Liver (tissue), 9 donors: ENCODE results near the gene RFT1. TPM values are rescaled to one million over a fixed set of nuclear protein-coding genes. Genes with fewer than 3 reads are reported as not detected.

Source experiments
- DNase-seq: peaks from one replicate; pipeline ENCODE4 v3.0.0-alpha.2; 2017; ENCODE audit warnings: low spot score
- H3K27ac ChIP-seq, 2 donors: one replicate each; pipeline ENCODE4 v1.7.0; 2013; ENCODE audit warnings: inconsistent platforms in 2 of 2, low read length in 2 of 2, control low read depth in 1 of 2, low read depth in 1 of 2, mild to moderate bottlenecking in 1 of 2
- H3K27me3 ChIP-seq, 4 donors: one replicate each; pipeline versions ENCODE4 v1.6.1 to v1.7.0; 2013; ENCODE audit warnings: low read length in 3 of 4, inconsistent platforms in 1 of 4, mild to moderate bottlenecking in 1 of 4, moderate library complexity in 1 of 4; ENCODE audit not compliant: control insufficient read depth in 4 of 4, insufficient read depth in 4 of 4
- H3K36me3 ChIP-seq, 4 donors: one replicate each; pipeline versions ENCODE4 v1.6.1 to v1.7.0; 2013; ENCODE audit warnings: low read length in 3 of 4, mild to moderate bottlenecking in 3 of 4, low read depth in 1 of 4, moderate library complexity in 1 of 4; ENCODE audit not compliant: control insufficient read depth in 4 of 4, insufficient read depth in 3 of 4
- H3K4me1 ChIP-seq, 4 donors: one replicate each; pipeline versions ENCODE4 v1.6.1 to v1.7.0; 2013; ENCODE audit warnings: low read length in 3 of 4, mild to moderate bottlenecking in 3 of 4, moderate library complexity in 1 of 4; ENCODE audit not compliant: control insufficient read depth in 4 of 4, insufficient read depth in 4 of 4
- H3K4me3 ChIP-seq, 3 donors: one replicate each; pipeline versions ENCODE4 v1.6.1 to v1.7.0; 2013; ENCODE audit warnings: low read length in 3 of 3, control low read depth in 1 of 3, low read depth in 1 of 3, mild to moderate bottlenecking in 1 of 3
- H3K9ac ChIP-seq, 2 donors: one replicate each; pipeline ENCODE4 v1.7.0; 2013; ENCODE audit warnings: low read length in 2 of 2, mild to moderate bottlenecking in 2 of 2, moderate library complexity in 2 of 2, control low read depth in 1 of 2, low read depth in 1 of 2
- H3K9me3 ChIP-seq, 4 donors: one replicate each; pipeline versions ENCODE4 v1.6.1 to v1.7.0; 2013; ENCODE audit warnings: low read length in 3 of 4; ENCODE audit not compliant: control insufficient read depth in 4 of 4
- ATF3 ChIP-seq: IDR thresholded peaks from 2 replicates; pipeline ENCODE4 v1.6.1; 2016; ENCODE audit warnings: antibody characterized with exemption
- EGR1 ChIP-seq, 2 donors: IDR thresholded peaks; 2 replicates each; pipeline ENCODE4 v1.6.1; 2016 to 2018; ENCODE audit warnings: antibody characterized with exemption in 2 of 2, low read depth in 2 of 2
- FOXA1 ChIP-seq: IDR thresholded peaks from 2 replicates; pipeline ENCODE4 v1.6.1; 2016; ENCODE audit warnings: antibody characterized with exemption
- FOXA2 ChIP-seq: IDR thresholded peaks from 2 replicates; pipeline ENCODE4 v1.6.1; 2016; ENCODE audit warnings: antibody characterized with exemption
- GABPA ChIP-seq, 2 donors: IDR thresholded peaks in 1 of 2; conservative IDR thresholded peaks in 1 of 2; 2 replicates each; pipeline ENCODE4 v1.6.1; 2016; ENCODE audit warnings: antibody characterized with exemption in 2 of 2, mild to moderate bottlenecking in 1 of 2, moderate library complexity in 1 of 2
- HNF4A ChIP-seq, 2 donors: conservative IDR thresholded peaks; 2 replicates each; pipeline ENCODE4 v1.6.1; 2016; ENCODE audit warnings: antibody characterized with exemption in 2 of 2, mild to moderate bottlenecking in 2 of 2
- HNF4G ChIP-seq: IDR thresholded peaks from 2 replicates; pipeline ENCODE4 v1.6.1; 2016; ENCODE audit warnings: antibody characterized with exemption
- JUND ChIP-seq, 2 donors: IDR thresholded peaks; 2 replicates each; pipeline ENCODE4 v1.6.1; 2016; ENCODE audit warnings: antibody characterized with exemption in 2 of 2
- MAX ChIP-seq: IDR thresholded peaks from 2 replicates; pipeline ENCODE4 v1.6.1; 2016; ENCODE audit warnings: antibody characterized with exemption
- NR2F2 ChIP-seq: IDR thresholded peaks from 2 replicates; pipeline ENCODE4 v1.6.1; 2016; ENCODE audit warnings: antibody characterized with exemption
- RAD21 ChIP-seq, 2 donors: IDR thresholded peaks; 2 replicates each; pipeline ENCODE4 v1.6.1; 2016; ENCODE audit warnings: antibody characterized with exemption in 2 of 2, mild to moderate bottlenecking in 2 of 2
- RXRA ChIP-seq, 2 donors: IDR thresholded peaks; 2 replicates each; pipeline ENCODE4 v1.6.1; 2017 to 2018; ENCODE audit warnings: antibody characterized with exemption in 2 of 2, mild to moderate bottlenecking in 1 of 2
- SP1 ChIP-seq: IDR thresholded peaks from 2 replicates; pipeline ENCODE4 v1.6.1; 2018; ENCODE audit warnings: antibody characterized with exemption, mild to moderate bottlenecking
- TAF1 ChIP-seq: conservative IDR thresholded peaks from 2 replicates; pipeline ENCODE4 v1.6.1; 2016; ENCODE audit warnings: antibody characterized with exemption, mild to moderate bottlenecking
- YY1 ChIP-seq: IDR thresholded peaks from 2 replicates; pipeline ENCODE4 v1.6.1; 2016; ENCODE audit warnings: antibody characterized with exemption, mild to moderate bottlenecking
- ZBTB33 ChIP-seq: IDR thresholded peaks from 2 replicates; pipeline ENCODE4 v1.6.1; 2016; ENCODE audit warnings: antibody characterized with exemption
- WGBS: extraction: QIAGEN DNeasy Blood & Tissue Kit; methylation state at CpG from one replicate; pipeline ENCODE4 v1.1.7; 2013; 5-methylcytosine and 5-hydroxymethylcytosine counted together
- polyA plus RNA-seq, 2 donors: library from polyadenylated mRNA; stranded (reverse) in 1 of 2; unstranded in 1 of 2; fragments of 200-250 nt in 1 of 2; fragments of >200 nt in 1 of 2; fragmentation: Nextera tagmentation in 1 of 2; extraction: Ambion mirVana in 1 of 2; gene quantifications; one replicate each; pipeline versions ENCODE4 v1.2.1 to v1.2.3, GENCODE V29; 2013 to 2015
- total RNA-seq, 2 donors: library from RNA; depleted of rRNA; stranded (reverse); fragments of >200 nt; gene quantifications; one replicate each; pipeline ENCODE4 v1.2.3, GENCODE V29; 2014
- TF ChIP-seq, protein P1 (sequence below): fragments of 150-350 bp; IDR thresholded peaks from 2 replicates; pipeline ENCODE4 v1.5.1; 2017; ENCODE audit warnings: improper control_type of control experiment, low read depth, low read length; ENCODE audit not compliant: missing input control
- TF ChIP-seq, protein P2 (sequence below): IDR thresholded peaks from 2 replicates; pipeline ENCODE4 v1.6.1; 2016; ENCODE audit warnings: antibody characterized with exemption, mild to moderate bottlenecking
- donor health status: healthy.
- donor health status: healthy.
- donor health status: healthy.
- donor health status: healthy.
- donor health status: healthy.

The RFT1 gene
- total and polyA plus RNA-seq, 4 donors: 8.0 to 12.6 (median 11.8) TPM

DNA sequence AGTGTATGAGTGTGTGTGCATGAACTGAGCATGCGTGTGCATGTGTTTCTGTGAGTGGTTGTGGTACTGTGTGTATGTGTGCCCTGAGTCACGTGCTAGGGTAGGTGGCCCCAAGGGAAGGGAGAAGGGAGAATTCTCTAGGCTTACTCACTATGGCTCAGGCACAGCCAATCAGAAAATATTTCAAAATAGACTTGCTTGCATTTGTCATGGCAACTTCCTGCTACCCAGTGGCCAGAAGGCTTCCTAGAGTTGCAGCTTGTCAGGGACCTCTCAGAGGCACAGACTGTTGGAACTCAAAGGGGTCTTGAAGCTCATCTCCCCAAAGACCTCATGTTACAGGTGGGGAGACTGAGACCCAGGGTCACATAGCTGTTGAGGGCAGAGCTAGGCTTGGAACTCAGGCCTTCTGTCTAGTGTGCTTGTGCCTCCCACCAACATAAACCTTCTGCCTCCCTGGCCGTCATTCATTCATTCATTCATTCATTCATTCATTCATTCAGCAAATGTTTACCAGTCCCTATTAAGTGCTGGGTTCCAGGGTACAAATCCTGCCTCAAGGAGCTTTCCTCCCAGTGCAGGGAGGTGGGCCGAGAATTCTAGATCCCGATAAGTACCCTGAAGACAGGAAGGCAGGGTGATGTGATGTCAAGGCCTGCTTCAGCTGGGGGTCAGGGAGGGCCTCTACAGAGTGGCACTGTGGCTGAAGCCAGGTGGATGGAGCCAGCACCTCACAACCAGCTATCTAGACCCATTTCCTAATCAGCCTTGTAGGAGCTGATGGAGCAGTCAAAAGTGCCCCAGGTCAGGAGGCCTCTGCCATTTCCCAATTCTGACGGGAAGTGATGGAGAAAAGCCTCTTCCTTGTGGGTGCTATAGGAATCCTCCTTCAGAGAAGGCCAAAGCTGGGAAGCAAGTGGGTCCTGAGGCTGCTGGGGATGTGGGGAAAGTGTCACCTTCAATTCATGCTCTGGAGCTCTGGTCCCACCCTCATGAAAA, 10.9 kb upstream of the RFT1 start:
- Histone ChIP-seq H3K4me3 (no peak overlapping the region), H3K9me3 (no peaks in the 10 kb centered on the region), H3K27me3 (no peaks in the 10 kb centered on the region), H3K27ac (no peak overlapping the region), H3K4me1 (peaks cover 0 to 7% (median 6%) of the 10 kb centered on the region in 4 donors), H3K9ac (no peak overlapping the region), H3K36me3 (no peaks in the 10 kb centered on the region)
- no peak for DNase-seq
- WGBS: 73% methylated on average over 6 of the region's 6 CpGs
- TF ChIP-seq, protein P1, sequence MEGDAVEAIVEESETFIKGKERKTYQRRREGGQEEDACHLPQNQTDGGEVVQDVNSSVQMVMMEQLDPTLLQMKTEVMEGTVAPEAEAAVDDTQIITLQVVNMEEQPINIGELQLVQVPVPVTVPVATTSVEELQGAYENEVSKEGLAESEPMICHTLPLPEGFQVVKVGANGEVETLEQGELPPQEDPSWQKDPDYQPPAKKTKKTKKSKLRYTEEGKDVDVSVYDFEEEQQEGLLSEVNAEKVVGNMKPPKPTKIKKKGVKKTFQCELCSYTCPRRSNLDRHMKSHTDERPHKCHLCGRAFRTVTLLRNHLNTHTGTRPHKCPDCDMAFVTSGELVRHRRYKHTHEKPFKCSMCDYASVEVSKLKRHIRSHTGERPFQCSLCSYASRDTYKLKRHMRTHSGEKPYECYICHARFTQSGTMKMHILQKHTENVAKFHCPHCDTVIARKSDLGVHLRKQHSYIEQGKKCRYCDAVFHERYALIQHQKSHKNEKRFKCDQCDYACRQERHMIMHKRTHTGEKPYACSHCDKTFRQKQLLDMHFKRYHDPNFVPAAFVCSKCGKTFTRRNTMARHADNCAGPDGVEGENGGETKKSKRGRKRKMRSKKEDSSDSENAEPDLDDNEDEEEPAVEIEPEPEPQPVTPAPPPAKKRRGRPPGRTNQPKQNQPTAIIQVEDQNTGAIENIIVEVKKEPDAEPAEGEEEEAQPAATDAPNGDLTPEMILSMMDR: no peak
- TF ChIP-seq MAX (no peak), EGR1 (IDR thresholded peaks at IDR 0.05; ENCODE audit: low read depth in 2 of 2) (no peak), HNF4G (no peak), ZBTB33 (no peak), YY1 (no peak), SP1 (no peak), FOXA2 (no peak), NR2F2 (no peak), FOXA1 (no peak), ATF3 (no peak), RAD21 (IDR thresholded peaks at IDR 0.05) (no peak), GABPA (IDR thresholded peaks at IDR 0.05 in 1 of 2, conservative IDR thresholded peaks at IDR 0.05 in 1 of 2) (no peak), TAF1 (no peak), HNF4A (conservative IDR thresholded peaks at IDR 0.05) (no peak), RXRA (IDR thresholded peaks at IDR 0.05) (no peak), JUND (IDR thresholded peaks at IDR 0.05) (no peak)
- TF ChIP-seq, protein P2, sequence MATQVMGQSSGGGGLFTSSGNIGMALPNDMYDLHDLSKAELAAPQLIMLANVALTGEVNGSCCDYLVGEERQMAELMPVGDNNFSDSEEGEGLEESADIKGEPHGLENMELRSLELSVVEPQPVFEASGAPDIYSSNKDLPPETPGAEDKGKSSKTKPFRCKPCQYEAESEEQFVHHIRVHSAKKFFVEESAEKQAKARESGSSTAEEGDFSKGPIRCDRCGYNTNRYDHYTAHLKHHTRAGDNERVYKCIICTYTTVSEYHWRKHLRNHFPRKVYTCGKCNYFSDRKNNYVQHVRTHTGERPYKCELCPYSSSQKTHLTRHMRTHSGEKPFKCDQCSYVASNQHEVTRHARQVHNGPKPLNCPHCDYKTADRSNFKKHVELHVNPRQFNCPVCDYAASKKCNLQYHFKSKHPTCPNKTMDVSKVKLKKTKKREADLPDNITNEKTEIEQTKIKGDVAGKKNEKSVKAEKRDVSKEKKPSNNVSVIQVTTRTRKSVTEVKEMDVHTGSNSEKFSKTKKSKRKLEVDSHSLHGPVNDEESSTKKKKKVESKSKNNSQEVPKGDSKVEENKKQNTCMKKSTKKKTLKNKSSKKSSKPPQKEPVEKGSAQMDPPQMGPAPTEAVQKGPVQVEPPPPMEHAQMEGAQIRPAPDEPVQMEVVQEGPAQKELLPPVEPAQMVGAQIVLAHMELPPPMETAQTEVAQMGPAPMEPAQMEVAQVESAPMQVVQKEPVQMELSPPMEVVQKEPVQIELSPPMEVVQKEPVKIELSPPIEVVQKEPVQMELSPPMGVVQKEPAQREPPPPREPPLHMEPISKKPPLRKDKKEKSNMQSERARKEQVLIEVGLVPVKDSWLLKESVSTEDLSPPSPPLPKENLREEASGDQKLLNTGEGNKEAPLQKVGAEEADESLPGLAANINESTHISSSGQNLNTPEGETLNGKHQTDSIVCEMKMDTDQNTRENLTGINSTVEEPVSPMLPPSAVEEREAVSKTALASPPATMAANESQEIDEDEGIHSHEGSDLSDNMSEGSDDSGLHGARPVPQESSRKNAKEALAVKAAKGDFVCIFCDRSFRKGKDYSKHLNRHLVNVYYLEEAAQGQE: no peak
